Fibroblast of the aortic adventitia (primary cell): ENCODE measurements around the gene OVCA2. TPM values are rescaled to one million over a fixed set of nuclear protein-coding genes. Genes with fewer than 3 reads are reported as not detected.

Experiments used
- DNase-seq: peaks from one replicate; pipeline ENCODE4 v3.0.0-alpha.2; 2010; ENCODE audit warnings: low read depth
- H3K4me3 ChIP-seq: 2 replicates; pipeline ENCODE4 v1.5.1; 2011; ENCODE audit warnings: low read depth, mild to moderate bottlenecking, control low read depth, low read length, moderate library complexity
- total RNA-seq: library from RNA; depleted of rRNA; stranded (reverse); fragments of >200 nt; gene quantifications from 2 replicates; pipeline ENCODE4 v1.2.3, GENCODE V29; 2012; ENCODE audit warnings: low replicate concordance
- TF ChIP-seq, protein P1 (sequence below): IDR thresholded peaks from 2 replicates; pipeline ENCODE4 v1.5.1; 2011; ENCODE audit warnings: mild to moderate bottlenecking, low read length, control low read depth, inconsistent platforms; ENCODE audit not compliant: insufficient read depth

Gene OVCA2
- total RNA-seq, 1 donor = 38.8 TPM

DNA sequence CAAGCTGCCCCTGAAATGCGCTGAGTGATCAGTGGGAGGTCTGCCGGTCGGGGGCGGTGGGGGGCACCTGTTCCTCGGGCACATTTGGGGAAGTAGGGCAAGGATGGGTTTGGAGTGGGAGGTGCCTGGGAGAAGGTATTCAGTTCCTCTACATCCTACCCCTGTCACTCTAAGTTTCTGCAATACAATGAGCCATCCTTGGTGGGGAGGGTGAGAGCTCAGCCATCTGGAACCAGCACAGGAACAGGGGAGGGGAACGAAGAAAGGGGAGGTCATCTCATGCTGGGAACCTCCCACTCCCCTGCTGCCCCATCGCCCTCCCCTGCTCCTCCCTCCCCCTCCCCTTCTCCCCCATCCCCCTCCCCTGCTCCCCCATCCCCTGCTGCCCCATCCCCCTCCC is 7.7 kb upstream of the OVCA2 start:
- TF ChIP-seq, protein P1, sequence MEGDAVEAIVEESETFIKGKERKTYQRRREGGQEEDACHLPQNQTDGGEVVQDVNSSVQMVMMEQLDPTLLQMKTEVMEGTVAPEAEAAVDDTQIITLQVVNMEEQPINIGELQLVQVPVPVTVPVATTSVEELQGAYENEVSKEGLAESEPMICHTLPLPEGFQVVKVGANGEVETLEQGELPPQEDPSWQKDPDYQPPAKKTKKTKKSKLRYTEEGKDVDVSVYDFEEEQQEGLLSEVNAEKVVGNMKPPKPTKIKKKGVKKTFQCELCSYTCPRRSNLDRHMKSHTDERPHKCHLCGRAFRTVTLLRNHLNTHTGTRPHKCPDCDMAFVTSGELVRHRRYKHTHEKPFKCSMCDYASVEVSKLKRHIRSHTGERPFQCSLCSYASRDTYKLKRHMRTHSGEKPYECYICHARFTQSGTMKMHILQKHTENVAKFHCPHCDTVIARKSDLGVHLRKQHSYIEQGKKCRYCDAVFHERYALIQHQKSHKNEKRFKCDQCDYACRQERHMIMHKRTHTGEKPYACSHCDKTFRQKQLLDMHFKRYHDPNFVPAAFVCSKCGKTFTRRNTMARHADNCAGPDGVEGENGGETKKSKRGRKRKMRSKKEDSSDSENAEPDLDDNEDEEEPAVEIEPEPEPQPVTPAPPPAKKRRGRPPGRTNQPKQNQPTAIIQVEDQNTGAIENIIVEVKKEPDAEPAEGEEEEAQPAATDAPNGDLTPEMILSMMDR = no peak
- peak; percentile 44 for DNase-seq
- no peak overlapping the region for H3K4me3 ChIP-seq

DNA sequence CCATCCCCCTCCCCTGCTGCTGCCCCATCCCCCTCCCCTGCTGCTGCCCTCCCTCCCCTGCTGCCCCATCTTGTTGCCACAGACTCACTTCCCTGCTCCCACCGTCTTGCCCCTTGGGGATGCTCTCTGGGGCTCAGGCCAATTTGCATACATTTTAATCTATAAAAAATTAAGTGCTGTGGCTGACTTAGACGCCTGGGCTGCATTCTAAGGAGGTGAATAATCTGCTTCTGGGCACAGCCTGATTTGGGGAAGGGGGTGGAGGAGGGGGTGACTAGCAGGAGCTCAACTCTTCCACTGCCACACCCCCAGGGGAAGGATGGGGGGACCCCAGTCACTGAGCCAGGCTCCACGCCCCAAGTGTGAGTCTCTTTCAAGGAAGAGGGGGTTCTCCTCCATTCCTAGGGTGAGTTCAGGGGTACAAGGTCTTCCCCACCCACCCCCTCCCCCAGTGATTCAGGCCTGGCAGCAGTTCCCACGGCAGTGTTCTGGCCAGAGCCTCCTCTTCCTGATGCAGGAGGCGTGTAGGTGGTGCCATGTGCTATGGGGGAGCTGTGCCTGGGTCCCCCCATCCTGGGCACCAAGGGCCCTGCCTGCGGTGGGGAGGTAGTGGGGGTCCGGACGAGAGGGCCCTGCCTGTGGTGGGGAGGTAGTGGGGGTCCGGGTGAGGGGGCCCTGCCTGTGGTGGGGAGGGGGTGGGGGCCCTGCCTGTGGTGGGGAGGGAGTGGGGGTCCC is 6.8 kb upstream of the OVCA2 start:
- DNase-seq = peak; percentile 88
- H3K4me3 ChIP-seq = no peak overlapping the region
- TF ChIP-seq, protein P1 = no peak

- H3K4me3 ChIP-seq = no peak overlapping the region
- TF ChIP-seq, protein P1 = no peak
- DNase-seq = no peak
Measured at GRCh38 chr17:2035541-2036488, 6.0 kb upstream of the OVCA2 start.

GRCh38 chr17:2037155-2037554 is 4.7 kb upstream of the OVCA2 start:
- DNase-seq = no peak
- H3K4me3 ChIP-seq = no peak overlapping the region
- TF ChIP-seq, protein P1 = no peak

GRCh38 chr17:2040219-2040827 is 1.5 kb upstream of the OVCA2 start:
- no peak overlapping the region for H3K4me3 ChIP-seq
- TF ChIP-seq, protein P1 = no peak
- DNase-seq = no peak

GRCh38 chr17:2040942-2041560 is 771 bp upstream of the OVCA2 start:
- H3K4me3 ChIP-seq = peak overlapping the region; percentile 92
- DNase-seq = no peak
- TF ChIP-seq, protein P1 = no peak
